Measurements from ENCODE around the gene TIMM22.

The TIMM22 gene

GRCh38 chr17:1001640-1002411 is 4.9 kb downstream of the TIMM22 start:
- Histone ChIP-seq H3K79me2 (ENCODE audit: low read length) (peaks cover 37% of the 10 kb centered on the region), H3K27ac (ENCODE audit: low read length) (no peak overlapping the region), H3K27me3 (replicated peaks; ENCODE audit: insufficient read depth, low read length) (no peaks in the 10 kb centered on the region), H3K9me3 (replicated peaks; ENCODE audit: insufficient read depth, low read length) (no peaks in the 10 kb centered on the region), H3K4me1 (ENCODE audit: low read length) (peaks cover 14% of the 10 kb centered on the region), H3F3A (ENCODE audit: insufficient read depth, low read length) (peaks cover 9% of the 10 kb centered on the region), H3K36me3 (replicated peaks; ENCODE audit: insufficient read depth, low read length) (peaks cover 11% of the 10 kb centered on the region; the same call in 1 of the 2 replicates), H3K4me3 (ENCODE audit: low read length) (no peak overlapping the region), H3K9ac (ENCODE audit: low read length) (no peak overlapping the region), H2AFZ (ENCODE audit: low read length) (no peak overlapping the region), H3K9me2 (replicated peaks; ENCODE audit: insufficient read depth, low read length) (no peaks in the 10 kb centered on the region), H3K4me2 (ENCODE audit: low read depth, low read length) (no peak overlapping the region), H4K20me1 (ENCODE audit: insufficient read depth, low read length) (no peaks in the 10 kb centered on the region; the same call in 1 of the 2 replicates)
- DNase-seq: no peak
- TF ChIP-seq EZH2phosphoT487 (IDR thresholded peaks at IDR 0.05; ENCODE audit: low read length) (no peak), EZH2 (optimal IDR thresholded peaks at IDR 0.05; ENCODE audit: low read depth, low read length) (no peak), CTCF (IDR thresholded peaks at IDR 0.05; ENCODE audit: low read length) (no peak)

GRCh38 chr17:1002412-1002753 is 5.5 kb downstream of the TIMM22 start:
- Histone ChIP-seq H2AFZ (ENCODE audit: low read length) (no peak overlapping the region), H3K4me2 (ENCODE audit: low read depth, low read length) (no peak overlapping the region), H3K27me3 (replicated peaks; ENCODE audit: insufficient read depth, low read length) (no peaks in the 10 kb centered on the region), H3K36me3 (replicated peaks; ENCODE audit: insufficient read depth, low read length) (peaks cover 11% of the 10 kb centered on the region; the same call in 1 of the 2 replicates), H4K20me1 (ENCODE audit: insufficient read depth, low read length) (no peaks in the 10 kb centered on the region; the same call in 1 of the 2 replicates), H3K4me1 (ENCODE audit: low read length) (peaks cover 14% of the 10 kb centered on the region), H3K79me2 (ENCODE audit: low read length) (peaks cover 32% of the 10 kb centered on the region), H3F3A (ENCODE audit: insufficient read depth, low read length) (peaks cover 9% of the 10 kb centered on the region), H3K4me3 (ENCODE audit: low read length) (no peak overlapping the region), H3K27ac (ENCODE audit: low read length) (no peak overlapping the region), H3K9me2 (replicated peaks; ENCODE audit: insufficient read depth, low read length) (no peaks in the 10 kb centered on the region), H3K9me3 (replicated peaks; ENCODE audit: insufficient read depth, low read length) (no peaks in the 10 kb centered on the region), H3K9ac (ENCODE audit: low read length) (no peak overlapping the region)
- TF ChIP-seq EZH2 (optimal IDR thresholded peaks at IDR 0.05; ENCODE audit: low read depth, low read length) (no peak), EZH2phosphoT487 (IDR thresholded peaks at IDR 0.05; ENCODE audit: low read length) (no peak)
- no peak for DNase-seq

GRCh38 chr17:1002771-1003555 is 6.0 kb downstream of the TIMM22 start:
- H3K79me2 ChIP-seq (ENCODE audit: low read length): peaks cover 26% of the 10 kb centered on the region
- peaks cover 11% of the 10 kb centered on the region for H3K4me1 ChIP-seq (ENCODE audit: low read length)
- H3K4me2 ChIP-seq (ENCODE audit: low read depth, low read length): no peak overlapping the region
- no peak overlapping the region for H2AFZ ChIP-seq (ENCODE audit: low read length)
- no peak overlapping the region for H3K4me3 ChIP-seq (ENCODE audit: low read length)
- H3F3A ChIP-seq (ENCODE audit: insufficient read depth, low read length): peaks cover 9% of the 10 kb centered on the region
- H3K9ac ChIP-seq (ENCODE audit: low read length): no peak overlapping the region
- no peaks in the 10 kb centered on the region for H3K9me3 ChIP-seq (replicated peaks; ENCODE audit: insufficient read depth, low read length)
- TF ChIP-seq CTCF (IDR thresholded peaks at IDR 0.05; ENCODE audit: low read length) (no peak), EZH2phosphoT487 (IDR thresholded peaks at IDR 0.05; ENCODE audit: low read length) (no peak), EZH2 (optimal IDR thresholded peaks at IDR 0.05; ENCODE audit: low read depth, low read length) (no peak)
- no peak overlapping the region for H3K27ac ChIP-seq (ENCODE audit: low read length)
- no peak for DNase-seq
- H3K27me3 ChIP-seq (replicated peaks; ENCODE audit: insufficient read depth, low read length): no peaks in the 10 kb centered on the region
- no peaks in the 10 kb centered on the region; the same call in 1 of the 2 replicates for H4K20me1 ChIP-seq (ENCODE audit: insufficient read depth, low read length)
- no peaks in the 10 kb centered on the region for H3K9me2 ChIP-seq (replicated peaks; ENCODE audit: insufficient read depth, low read length)
- peaks cover 11% of the 10 kb centered on the region; the same call in 1 of the 2 replicates for H3K36me3 ChIP-seq (replicated peaks; ENCODE audit: insufficient read depth, low read length)

Measured in MM.1S (cell line).